ENCODE measurements around the gene SNRPA1.

SNRPA1 gene

GRCh38 chr15:101306341-101307047 is 11.4 kb upstream of the SNRPA1 start:
- Histone ChIP-seq H3K27ac (no peak overlapping the region), H3K36me3 (no peaks in the 10 kb centered on the region), H3K27me3 (ENCODE audit: insufficient read depth, low read depth, severe bottlenecking) (no peaks in the 10 kb centered on the region), H3K4me3 (ENCODE audit: low read depth, low read length) (no peak overlapping the region), H3K9me3 (ENCODE audit: severe bottlenecking) (no peaks in the 10 kb centered on the region)
- no peak for TF ChIP-seq CTCF (IDR thresholded peaks at IDR 0.05; ENCODE audit: low read depth, low read length)
- DNase-seq, result no peak

- no peak overlapping the region for H3K4me3 ChIP-seq (ENCODE audit: low read depth, low read length)
- DNase-seq, result no peak
- no peaks in the 10 kb centered on the region for H3K27me3 ChIP-seq (ENCODE audit: insufficient read depth, low read depth, severe bottlenecking)
These were observed 10.8 kb upstream of the SNRPA1 start for GRCh38 chr15:101305820-101306255.

GRCh38 chr15:101303408-101303807 is 8.4 kb upstream of the SNRPA1 start:
- Histone ChIP-seq H3K27me3 (ENCODE audit: insufficient read depth, low read depth, severe bottlenecking) (no peaks in the 10 kb centered on the region), H3K9me3 (ENCODE audit: severe bottlenecking) (no peaks in the 10 kb centered on the region), H3K36me3 (no peaks in the 10 kb centered on the region), H3K4me3 (ENCODE audit: low read depth, low read length) (no peak overlapping the region), H3K27ac (no peak overlapping the region)
- DNase-seq, result no peak
- no peak for TF ChIP-seq CTCF (IDR thresholded peaks at IDR 0.05; ENCODE audit: low read depth, low read length)

More at GRCh38 chr15:101305820-101306255, 10.8 kb upstream of the SNRPA1 start:
- Histone ChIP-seq H3K27ac (no peak overlapping the region), H3K9me3 (ENCODE audit: severe bottlenecking) (no peaks in the 10 kb centered on the region), H3K36me3 (no peaks in the 10 kb centered on the region)
- no peak for TF ChIP-seq CTCF (IDR thresholded peaks at IDR 0.05; ENCODE audit: low read depth, low read length)

GRCh38 chr15:101296418-101297405 is 1.7 kb upstream of the SNRPA1 start:
- Histone ChIP-seq H3K4me3 (ENCODE audit: low read depth, low read length) (no peak overlapping the region), H3K36me3 (peaks cover 22% of the 10 kb centered on the region), H3K27ac (no peak overlapping the region), H3K27me3 (ENCODE audit: insufficient read depth, low read depth, severe bottlenecking) (no peaks in the 10 kb centered on the region), H3K9me3 (ENCODE audit: severe bottlenecking) (no peaks in the 10 kb centered on the region)
- TF ChIP-seq CTCF (IDR thresholded peaks at IDR 0.05; ENCODE audit: low read depth, low read length), result no peak
- no peak for DNase-seq

- H3K27me3 ChIP-seq (ENCODE audit: insufficient read depth, low read depth, severe bottlenecking), result no peaks in the 10 kb centered on the region
- no peaks in the 10 kb centered on the region for H3K9me3 ChIP-seq (ENCODE audit: severe bottlenecking)
- H3K27ac ChIP-seq, result peak overlapping the region; percentile 94
- peak overlapping the region; percentile 71 for H3K4me3 ChIP-seq (ENCODE audit: low read depth, low read length)
- no peak for TF ChIP-seq CTCF (IDR thresholded peaks at IDR 0.05; ENCODE audit: low read depth, low read length)
- DNase-seq, result no peak
- peaks cover 28% of the 10 kb centered on the region for H3K36me3 ChIP-seq
These were observed 636 bp upstream of the SNRPA1 start for GRCh38 chr15:101295607-101296161.
